IMR-90 (cell line): Measurements from ENCODE around the gene OR4B1.

Experiments
- BHLHE40 ChIP-seq: fragments of 150-350 bp; IDR thresholded peaks from 2 replicates; pipeline ENCODE4 v1.6.1; 2016; ENCODE audit warnings: mild to moderate bottlenecking, low read depth, low read length
- CEBPB ChIP-seq: IDR thresholded peaks from 2 replicates; pipeline ENCODE4 v1.6.1; 2012; ENCODE audit warnings: low read depth, low read length, improper control_type of control experiment
- CHD1 ChIP-seq: IDR thresholded peaks from 2 replicates; pipeline ENCODE4 v1.6.1; 2012; ENCODE audit warnings: low read depth, low read length, improper control_type of control experiment
- FOS ChIP-seq: fragments of 150-350 bp; IDR thresholded peaks from 2 replicates; pipeline ENCODE4 v1.6.1; 2016; ENCODE audit warnings: low read depth, low read length
- MAFK ChIP-seq: IDR thresholded peaks from 2 replicates; pipeline ENCODE4 v1.6.1; 2012; ENCODE audit warnings: low read depth, low read length, improper control_type of control experiment
- MAZ ChIP-seq: IDR thresholded peaks from 2 replicates; pipeline ENCODE4 v1.6.1; 2012; ENCODE audit warnings: low read depth, mild to moderate bottlenecking, low read length, improper control_type of control experiment, moderate library complexity, borderline replicate concordance
- MXI1 ChIP-seq: IDR thresholded peaks from 2 replicates; pipeline ENCODE4 v1.6.1; 2012; ENCODE audit warnings: low read depth, mild to moderate bottlenecking, low read length, moderate library complexity, borderline replicate concordance
- NFE2L2 ChIP-seq: fragments of 150-350 bp; IDR thresholded peaks from 2 replicates; pipeline ENCODE4 v1.6.1; 2016; ENCODE audit warnings: low read depth, mild to moderate bottlenecking, low read length
- POLR2A ChIP-seq: IDR thresholded peaks from 2 replicates; pipeline ENCODE4 v1.6.1; 2012; ENCODE audit warnings: mild to moderate bottlenecking, low read depth, low read length
- RAD21 ChIP-seq: IDR thresholded peaks from 2 replicates; pipeline ENCODE4 v1.6.1; 2012; ENCODE audit warnings: low read length, improper control_type of control experiment
- SMC3 ChIP-seq: fragments of 150-350 bp; IDR thresholded peaks from 2 replicates; pipeline ENCODE4 v1.6.1; 2016; ENCODE audit warnings: low read depth, mild to moderate bottlenecking, antibody characterized with exemption, low read length, moderate library complexity
- USF2 ChIP-seq: fragments of 150-350 bp; IDR thresholded peaks from 2 replicates; pipeline ENCODE4 v1.6.1; 2017; ENCODE audit warnings: mild to moderate bottlenecking, antibody characterized with exemption, low read length, low read depth
- TF ChIP-seq, protein P1 (sequence below): conservative IDR thresholded peaks from 2 replicates; pipeline ENCODE4 v1.5.1; 2012; ENCODE audit warnings: mild to moderate bottlenecking, low read depth, low read length, improper control_type of control experiment

DNA sequence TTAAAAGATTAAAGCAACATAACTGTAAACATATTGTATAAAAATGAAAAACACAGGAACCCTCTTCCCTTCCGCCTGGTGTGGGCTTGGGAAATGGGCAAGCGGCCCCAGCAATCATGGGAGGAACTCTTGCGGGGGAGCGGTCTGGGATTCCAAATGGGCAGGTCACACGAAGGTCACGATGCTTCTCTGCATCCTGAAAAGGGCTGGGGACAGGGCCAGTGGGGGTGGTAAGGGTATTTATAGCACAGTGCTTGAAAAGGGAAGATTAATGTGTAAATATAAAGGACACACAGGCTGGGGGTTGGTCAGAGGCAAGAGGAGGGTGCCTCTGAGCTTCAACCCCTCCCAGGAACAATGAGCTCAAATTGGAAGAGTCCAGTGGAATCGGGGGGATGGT lies 46.9 kb upstream of the OR4B1 start:
- no peak for TF ChIP-seq MAZ
- no peak for TF ChIP-seq POLR2A
- TF ChIP-seq, protein P1, sequence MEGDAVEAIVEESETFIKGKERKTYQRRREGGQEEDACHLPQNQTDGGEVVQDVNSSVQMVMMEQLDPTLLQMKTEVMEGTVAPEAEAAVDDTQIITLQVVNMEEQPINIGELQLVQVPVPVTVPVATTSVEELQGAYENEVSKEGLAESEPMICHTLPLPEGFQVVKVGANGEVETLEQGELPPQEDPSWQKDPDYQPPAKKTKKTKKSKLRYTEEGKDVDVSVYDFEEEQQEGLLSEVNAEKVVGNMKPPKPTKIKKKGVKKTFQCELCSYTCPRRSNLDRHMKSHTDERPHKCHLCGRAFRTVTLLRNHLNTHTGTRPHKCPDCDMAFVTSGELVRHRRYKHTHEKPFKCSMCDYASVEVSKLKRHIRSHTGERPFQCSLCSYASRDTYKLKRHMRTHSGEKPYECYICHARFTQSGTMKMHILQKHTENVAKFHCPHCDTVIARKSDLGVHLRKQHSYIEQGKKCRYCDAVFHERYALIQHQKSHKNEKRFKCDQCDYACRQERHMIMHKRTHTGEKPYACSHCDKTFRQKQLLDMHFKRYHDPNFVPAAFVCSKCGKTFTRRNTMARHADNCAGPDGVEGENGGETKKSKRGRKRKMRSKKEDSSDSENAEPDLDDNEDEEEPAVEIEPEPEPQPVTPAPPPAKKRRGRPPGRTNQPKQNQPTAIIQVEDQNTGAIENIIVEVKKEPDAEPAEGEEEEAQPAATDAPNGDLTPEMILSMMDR = no peak
- no peak for TF ChIP-seq CHD1
- no peak for TF ChIP-seq BHLHE40
- no peak for TF ChIP-seq CEBPB
- TF ChIP-seq RAD21 = no peak
- no peak for TF ChIP-seq USF2
- TF ChIP-seq MAFK = no peak
- no peak for TF ChIP-seq SMC3
- no peak for TF ChIP-seq NFE2L2
- TF ChIP-seq MXI1 = no peak
- no peak for TF ChIP-seq FOS
